Endothelial cell of umbilical vein (primary cell): ENCODE results near the gene SGK2. TPM values are rescaled to one million over a fixed set of nuclear protein-coding genes. Genes with fewer than 3 reads are reported as not detected.

Experiments used
- BruUV-seq: library from RNA; stranded (reverse); fragments of 400-500 nt; replicated peaks from 2 replicates; lab custom pipeline; 2021; lab: Mats Ljungman, UMichigan
- CTCF ChIA-PET: fragments of 300-600, 350-600 bp; sonication (Branson Sonifier 250); formaldehyde crosslinking; loops from one replicate; lab custom pipeline; 2021; ENCODE audit warnings: antibody characterized with exemption, inconsistent platforms; lab: Charles Lee
- POLR2A ChIA-PET: fragments of 300-600, 350-600 bp; sonication (Branson Sonifier 250); formaldehyde crosslinking; loops from one replicate; lab custom pipeline; 2021; ENCODE audit warnings: antibody characterized with exemption, inconsistent platforms; lab: Charles Lee
- DNase-seq: peaks from one replicate; pipeline ENCODE4 v3.0.0-alpha.2; 2011; ENCODE audit warnings: low read depth, low spot score
- FAIRE-seq: peaks from 2 replicates; lab custom pipeline; 2011; peaks lifted over from hg19 to GRCh38; lab: Jason Lieb, UNC
- H2AFZ ChIP-seq: 2 replicates; pipeline ENCODE4 v1.6.0; 2012; ENCODE audit warnings: low read depth, low read length, control low read depth, inconsistent platforms
- H3K27ac ChIP-seq: 2 replicates; pipeline ENCODE4 v1.5.1; 2011; ENCODE audit warnings: low read depth, mild to moderate bottlenecking, control low read depth, low read length, moderate library complexity; ENCODE audit not compliant: insufficient read depth
- H3K27me3 ChIP-seq, 2 experiments: 2 replicates each; pipeline versions ENCODE4 v1.6.0 to v1.6.1; 2011; ENCODE audit warnings: low read length in 2 of 2, mixed read lengths in 1 of 2; ENCODE audit not compliant: control insufficient read depth in 2 of 2, insufficient read depth in 2 of 2
- H3K36me3 ChIP-seq, 2 experiments: 2 replicates in 1 of 2; 3 replicates in 1 of 2; pipeline ENCODE4 v1.5.1; 2011; ENCODE audit warnings: low read length in 2 of 2, mild to moderate bottlenecking in 1 of 2, moderate library complexity in 1 of 2; ENCODE audit not compliant: control insufficient read depth in 2 of 2, insufficient read depth in 2 of 2; ENCODE audit errors: extremely low read depth in 1 of 2
- H3K4me1 ChIP-seq: 3 replicates; pipeline ENCODE4 v1.5.1; 2011; ENCODE audit warnings: mild to moderate bottlenecking, low read length; ENCODE audit not compliant: control insufficient read depth, insufficient read depth; ENCODE audit errors: extremely low read depth
- H3K4me2 ChIP-seq: 2 replicates; pipeline ENCODE4 v1.6.1; 2011; ENCODE audit warnings: low read length, control low read depth, mixed read lengths; ENCODE audit not compliant: insufficient read depth
- H3K4me3 ChIP-seq, 3 experiments: fragments of 200-600 bp in 1 of 3; sonication (generic), shearing (Covaris generic) in 1 of 3; replicated peaks in 1 of 3; 2 replicates each; pipeline ENCODE4 v1.5.1; 2011 to 2016; ENCODE audit warnings: control low read depth in 3 of 3, low read length in 3 of 3, mild to moderate bottlenecking in 2 of 3, inconsistent platforms in 1 of 3, low read depth in 1 of 3, moderate library complexity in 1 of 3; ENCODE audit not compliant: insufficient read depth in 1 of 3
- H3K79me2 ChIP-seq: 2 replicates; pipeline ENCODE4 v1.6.0; 2012; ENCODE audit warnings: low read length, inconsistent platforms; ENCODE audit not compliant: control insufficient read depth, insufficient read depth
- H3K9ac ChIP-seq: replicated peaks from 2 replicates; pipeline ENCODE3; 2011; ENCODE audit warnings: low read length, control low read depth; ENCODE audit not compliant: insufficient read depth; ENCODE audit errors: extremely low read depth
- H3K9me1 ChIP-seq: replicated peaks from 3 replicates; pipeline ENCODE4 v1.6.0; 2011; ENCODE audit warnings: mild to moderate bottlenecking, low read length; ENCODE audit not compliant: control insufficient read depth, insufficient read depth; ENCODE audit errors: extremely low read depth
- H3K9me3 ChIP-seq: replicated peaks from 2 replicates; pipeline ENCODE4 v1.5.1; 2012; ENCODE audit warnings: low read length, inconsistent platforms; ENCODE audit not compliant: control insufficient read depth, insufficient read depth
- H4K20me1 ChIP-seq: replicated peaks from 2 replicates; pipeline ENCODE3; 2011; ENCODE audit warnings: mild to moderate bottlenecking, low read length; ENCODE audit not compliant: control insufficient read depth, insufficient read depth; ENCODE audit errors: extremely low read depth
- EZH2 ChIP-seq: IDR thresholded peaks from 2 replicates; pipeline ENCODE4 v1.6.1; 2012; ENCODE audit warnings: borderline replicate concordance, low read depth, mild to moderate bottlenecking, moderate library complexity, low read length, inconsistent platforms; ENCODE audit not compliant: severe bottlenecking
- FOS ChIP-seq: IDR thresholded peaks from 2 replicates; pipeline ENCODE4 v1.6.1; 2011; ENCODE audit warnings: mild to moderate bottlenecking, low read length, moderate library complexity, borderline replicate concordance; ENCODE audit not compliant: insufficient read depth
- GATA2 ChIP-seq: IDR thresholded peaks from 2 replicates; pipeline ENCODE4 v1.7.0; 2011; ENCODE audit warnings: low read depth, mild to moderate bottlenecking, moderate library complexity, mixed read lengths, low read length; ENCODE audit not compliant: insufficient read length, insufficient read depth
- JUN ChIP-seq: IDR thresholded peaks from 2 replicates; pipeline ENCODE4 v1.6.1; 2011; ENCODE audit warnings: borderline replicate concordance, low read depth; ENCODE audit not compliant: insufficient read length, insufficient read depth
- MYC ChIP-seq: IDR thresholded peaks from one replicate; pipeline ENCODE4 v1.6.1; 2011; ENCODE audit warnings: mild to moderate bottlenecking, low read depth, low read length
- POLR2A ChIP-seq: IDR thresholded peaks from 2 replicates; pipeline ENCODE4 v1.6.1; 2012; ENCODE audit warnings: low read depth, mild to moderate bottlenecking, control low read depth, low read length
- POLR2AphosphoS5 ChIP-seq: IDR thresholded peaks from 2 replicates; pipeline ENCODE4 v1.6.1; 2012; ENCODE audit warnings: low read depth, mild to moderate bottlenecking, control low read depth, low read length, moderate library complexity; ENCODE audit not compliant: insufficient read depth
- dilution Hi-C: fragments of 300-500 bp; cut with MboI; formaldehyde crosslinking; loops from one replicate; pipeline ENCODE4 v1.15.0; 2019; ENCODE audit warnings: low sequenced_read_pairs; ENCODE audit not compliant: extremely low pct_ligation_motif_present
- intact Hi-C: fragments of 100-400 bp; cut with micrococcal nuclease; formaldehyde crosslinking; loops from one replicate; pipeline ENCODE4 v1.10.0; 2022
- polyA plus RNA-seq, 4 experiments: library from polyadenylated mRNA; depleted of rRNA in 3 of 4; stranded (reverse) in 3 of 4; unstranded in 1 of 4; fragments of >200 nt; gene quantifications; 2 replicates each; pipeline versions ENCODE4 v1.2.1 to v1.2.3, GENCODE V29; 2011 to 2012; ENCODE audit warnings: missing spikeins in 1 of 4
- total RNA-seq: library from RNA; stranded (reverse); gene quantifications from 2 replicates; pipeline ENCODE4 v1.2.3, GENCODE V29; 2021
- TF ChIP-seq, protein P1 (sequence below): IDR thresholded peaks from 2 replicates; pipeline ENCODE4 v1.6.1; 2011; ENCODE audit not compliant: insufficient read depth, insufficient read length
- TF ChIP-seq, protein P2 (sequence below), 2 donors: IDR thresholded peaks; 1 replicate in 1 of 2; 2 replicates in 1 of 2; pipeline ENCODE4 v1.5.1; 2011; ENCODE audit warnings: low read length in 2 of 2, mild to moderate bottlenecking in 2 of 2, moderate library complexity in 2 of 2, control low read depth in 1 of 2, inconsistent platforms in 1 of 2, low read depth in 1 of 2; ENCODE audit not compliant: insufficient read depth in 1 of 2; ENCODE audit errors: extremely low read depth in 1 of 2

Gene SGK2
- total and polyA plus RNA-seq, 2 donors (not counting 3 experiments of a cell fraction or from before 2014, with no cell fraction given) = 0.21 to 0.27 TPM

DNA sequence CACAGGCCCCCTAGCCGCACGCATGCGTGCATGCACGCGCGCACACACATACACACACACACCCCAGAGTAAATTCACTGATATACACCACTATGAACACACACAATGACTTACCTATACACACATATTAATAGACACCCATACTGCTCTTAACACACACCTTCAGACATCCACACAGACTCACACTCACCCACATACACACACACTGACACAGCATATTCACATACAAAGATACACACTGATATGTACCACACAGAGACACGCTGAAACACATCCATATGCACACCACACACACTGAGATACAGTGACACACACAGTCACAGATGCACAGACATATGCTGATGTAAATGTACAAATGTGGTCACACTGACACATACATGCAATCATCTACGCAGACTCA lies 5.6 kb downstream of the SGK2 start:
- intact Hi-C loops = no loop called here
- Histone ChIP-seq H3K27me3 (no peaks in the 10 kb centered on the region), H3K36me3 (no peaks in the 10 kb centered on the region), H3K9me3 (no peaks in the 10 kb centered on the region), H3K4me3 (no peak overlapping the region), H3K4me2 (no peak overlapping the region), H3K4me1 (no peaks in the 10 kb centered on the region), H3K9me1 (no peaks in the 10 kb centered on the region), H3K9ac (no peak overlapping the region), H4K20me1 (no peaks in the 10 kb centered on the region), H2AFZ (no peak overlapping the region), H3K79me2 (no peaks in the 10 kb centered on the region), H3K27ac (no peak overlapping the region)
- no peak for FAIRE-seq
- TF ChIP-seq, protein P1, sequence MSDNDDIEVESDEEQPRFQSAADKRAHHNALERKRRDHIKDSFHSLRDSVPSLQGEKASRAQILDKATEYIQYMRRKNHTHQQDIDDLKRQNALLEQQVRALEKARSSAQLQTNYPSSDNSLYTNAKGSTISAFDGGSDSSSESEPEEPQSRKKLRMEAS = no peak
- TF ChIP-seq JUN (no peak), POLR2AphosphoS5 (no peak), MYC (no peak), FOS (no peak), EZH2 (no peak), GATA2 (no peak), POLR2A (no peak)
- TF ChIP-seq, protein P2, sequence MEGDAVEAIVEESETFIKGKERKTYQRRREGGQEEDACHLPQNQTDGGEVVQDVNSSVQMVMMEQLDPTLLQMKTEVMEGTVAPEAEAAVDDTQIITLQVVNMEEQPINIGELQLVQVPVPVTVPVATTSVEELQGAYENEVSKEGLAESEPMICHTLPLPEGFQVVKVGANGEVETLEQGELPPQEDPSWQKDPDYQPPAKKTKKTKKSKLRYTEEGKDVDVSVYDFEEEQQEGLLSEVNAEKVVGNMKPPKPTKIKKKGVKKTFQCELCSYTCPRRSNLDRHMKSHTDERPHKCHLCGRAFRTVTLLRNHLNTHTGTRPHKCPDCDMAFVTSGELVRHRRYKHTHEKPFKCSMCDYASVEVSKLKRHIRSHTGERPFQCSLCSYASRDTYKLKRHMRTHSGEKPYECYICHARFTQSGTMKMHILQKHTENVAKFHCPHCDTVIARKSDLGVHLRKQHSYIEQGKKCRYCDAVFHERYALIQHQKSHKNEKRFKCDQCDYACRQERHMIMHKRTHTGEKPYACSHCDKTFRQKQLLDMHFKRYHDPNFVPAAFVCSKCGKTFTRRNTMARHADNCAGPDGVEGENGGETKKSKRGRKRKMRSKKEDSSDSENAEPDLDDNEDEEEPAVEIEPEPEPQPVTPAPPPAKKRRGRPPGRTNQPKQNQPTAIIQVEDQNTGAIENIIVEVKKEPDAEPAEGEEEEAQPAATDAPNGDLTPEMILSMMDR (IDR thresholded peaks at IDR 0.05; ENCODE audit: extremely low read depth in 1 of 2, insufficient read depth in 1 of 2, low read depth in 1 of 2, low read length in 2 of 2) = no peak
- CTCF ChIA-PET = no interaction called here
- BruUV-seq = no TSS peak
- DNase-seq = no peak
- POLR2A ChIA-PET = no interaction called here
- dilution Hi-C loops = no loop called here
